BLaER1 treated with 17β-estradiol and CSF1 and Interleukin-3, amounts not matched to agents 10 nM and 100 nM (cell line): ENCODE measurements around the gene METTL5.

Experiments used
- H3K27ac ChIP-seq, 11 experiments: shearing (Covaris generic); formaldehyde crosslinking; 2 replicates each; pipeline ENCODE4 v1.8.1; 2022
- H3K27me3 ChIP-seq, 11 experiments: shearing (Covaris generic); formaldehyde crosslinking; 2 replicates each; pipeline ENCODE4 v1.8.1; 2022
- H3K36me3 ChIP-seq, 11 experiments: shearing (Covaris generic); formaldehyde crosslinking; 2 replicates each; pipeline ENCODE4 v1.8.1; 2022
- H3K4me1 ChIP-seq, 10 experiments: shearing (Covaris generic); formaldehyde crosslinking; 2 replicates each; pipeline ENCODE4 v1.8.1; 2022
- H3K4me2 ChIP-seq, 11 experiments: shearing (Covaris generic); formaldehyde crosslinking; 2 replicates each; pipeline ENCODE4 v1.8.1; 2022
- H3K4me3 ChIP-seq, 10 experiments: shearing (Covaris generic); formaldehyde crosslinking; 2 replicates each; pipeline ENCODE4 v1.8.1; 2022
- H3K9ac ChIP-seq, 11 experiments: shearing (Covaris generic); formaldehyde crosslinking; 2 replicates each; pipeline ENCODE4 v1.8.1; 2022
- H3K9me3 ChIP-seq, 11 experiments: shearing (Covaris generic); formaldehyde crosslinking; replicated peaks in 1 of 11; 2 replicates each; pipeline ENCODE4 v1.8.1; 2022
- H4K20me1 ChIP-seq, 11 experiments: shearing (Covaris generic); formaldehyde crosslinking; 2 replicates each; pipeline ENCODE4 v1.8.1; 2022
- Cebpa-rat ChIP-seq, 11 experiments: shearing (Covaris generic); IDR thresholded peaks; 2 replicates each; pipeline ENCODE4 v1.8.1; 2022

Gene METTL5

GRCh38 chr2:169803480-169803879 is 21.2 kb downstream of the METTL5 start:
- Histone ChIP-seq H4K20me1 (peaks cover 29 to 88% (median 68%) of the 10 kb centered on the region in 11 experiments; a peak in 20 of 22 replicates), H3K27ac (no peak overlapping the region), H3K27me3 (no peaks in the 10 kb centered on the region), H3K9ac (no peak overlapping the region), H3K4me2 (no peak overlapping the region), H3K36me3 (peaks cover 76 to 83% (median 78%) of the 10 kb centered on the region in 11 experiments), H3K9me3 (no peaks in the 10 kb centered on the region), H3K4me3 (no peak overlapping the region), H3K4me1 (peaks cover 12 to 23% (median 16%) of the 10 kb centered on the region in 10 experiments; a peak in 19 of 20 replicates)
- TF ChIP-seq Cebpa-rat (IDR thresholded peaks at IDR 0.05): no peak

- H3K9me3 ChIP-seq: no peaks in the 10 kb centered on the region
- H3K36me3 ChIP-seq: peaks cover 32 to 38% (median 33%) of the 10 kb centered on the region in 11 experiments
- H3K27me3 ChIP-seq: no peaks in the 10 kb centered on the region
- H3K4me3 ChIP-seq: peak within 1 kb of the TSS; percentile 78 to 95 (median 90)
- no peak for TF ChIP-seq Cebpa-rat (IDR thresholded peaks at IDR 0.05)
- peak within 1 kb of the TSS; percentile 85 to 95 (median 90) for H3K9ac ChIP-seq
- H3K4me2 ChIP-seq: peak within 1 kb of the TSS; percentile 71 to 93 (median 84)
- H3K27ac ChIP-seq: peak within 1 kb of the TSS; percentile 72 to 94 (median 87)
- peaks cover 20 to 52% (median 43%) of the 10 kb centered on the region in 11 experiments; a peak in 20 of 22 replicates for H4K20me1 ChIP-seq
- H3K4me1 ChIP-seq: peaks cover 12 to 23% (median 19%) of the 10 kb centered on the region in 10 experiments; a peak in 19 of 20 replicates
Measured at GRCh38 chr2:169798718-169799592, 25.8 kb downstream of the METTL5 start, which contains the start of gene SSB. Gene SSB (plus strand): TSS chr2:169798871. CDS start chr2:169800961, 2,090 bp downstream.

DNA sequence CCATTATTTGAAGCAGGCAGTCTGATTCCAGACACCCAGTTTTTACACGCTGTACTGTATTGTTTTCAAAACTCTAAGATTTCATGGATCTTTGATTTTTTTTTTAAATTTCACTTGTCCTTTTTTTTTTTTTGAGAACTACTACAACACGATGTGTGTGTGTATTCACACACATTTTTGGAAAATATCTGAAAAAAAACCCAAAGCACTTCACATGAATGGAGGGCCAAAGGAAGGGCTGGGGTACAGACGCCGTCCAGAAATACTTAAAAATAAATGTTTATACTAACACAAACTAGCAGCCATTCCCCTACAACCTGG is 26.3 kb downstream of the METTL5 start:
- Histone ChIP-seq H3K4me3 (peak overlapping the region; percentile 78 to 95 (median 90)), H3K27ac (peak overlapping the region; percentile 40 to 94 (median 87); a peak in 18 of 22 replicates), H4K20me1 (peaks cover 14 to 46% (median 37%) of the 10 kb centered on the region in 11 experiments; a peak in 20 of 22 replicates), H3K27me3 (no peaks in the 10 kb centered on the region), H3K9ac (peak overlapping the region; percentile 85 to 95 (median 90)), H3K4me2 (peak overlapping the region; percentile 71 to 93 (median 84)), H3K4me1 (peaks cover 12 to 23% (median 19%) of the 10 kb centered on the region in 10 experiments; a peak in 19 of 20 replicates), H3K9me3 (no peaks in the 10 kb centered on the region), H3K36me3 (peaks cover 26 to 32% (median 27%) of the 10 kb centered on the region in 11 experiments)
- no peak for TF ChIP-seq Cebpa-rat (IDR thresholded peaks at IDR 0.05)

- H3K9me3 ChIP-seq: no peaks in the 10 kb centered on the region
- H3K4me1 ChIP-seq: peaks cover 12 to 22% (median 19%) of the 10 kb centered on the region in 10 experiments; a peak in 19 of 20 replicates
- H3K36me3 ChIP-seq: peaks cover 18 to 24% (median 19%) of the 10 kb centered on the region in 11 experiments
- no peak overlapping the region for H3K4me3 ChIP-seq
- H4K20me1 ChIP-seq: peaks cover 8 to 38% (median 30%) of the 10 kb centered on the region in 11 experiments; a peak in 19 of 22 replicates
- no peak overlapping the region for H3K9ac ChIP-seq
- no peaks in the 10 kb centered on the region for H3K27me3 ChIP-seq
- H3K4me2 ChIP-seq: no peak overlapping the region
- H3K27ac ChIP-seq: no peak overlapping the region
- TF ChIP-seq Cebpa-rat (IDR thresholded peaks at IDR 0.05): no peak
Measured at GRCh38 chr2:169797601-169798000, 27.1 kb downstream of the METTL5 start.

GRCh38 chr2:169796441-169796840 is 28.3 kb downstream of the METTL5 start:
- Histone ChIP-seq H3K27me3 (no peaks in the 10 kb centered on the region), H3K4me3 (no peak overlapping the region), H4K20me1 (peaks cover 0 to 27% (median 18%) of the 10 kb centered on the region in 11 experiments; a peak in 18 of 22 replicates), H3K4me1 (peaks cover 7 to 15% (median 12%) of the 10 kb centered on the region in 10 experiments; a peak in 17 of 20 replicates), H3K9ac (no peak overlapping the region), H3K9me3 (no peaks in the 10 kb centered on the region), H3K36me3 (peaks cover 7 to 13% (median 8%) of the 10 kb centered on the region in 11 experiments; a peak in 21 of 22 replicates), H3K27ac (no peak overlapping the region), H3K4me2 (no peak overlapping the region)
- no peak for TF ChIP-seq Cebpa-rat (IDR thresholded peaks at IDR 0.05)

DNA sequence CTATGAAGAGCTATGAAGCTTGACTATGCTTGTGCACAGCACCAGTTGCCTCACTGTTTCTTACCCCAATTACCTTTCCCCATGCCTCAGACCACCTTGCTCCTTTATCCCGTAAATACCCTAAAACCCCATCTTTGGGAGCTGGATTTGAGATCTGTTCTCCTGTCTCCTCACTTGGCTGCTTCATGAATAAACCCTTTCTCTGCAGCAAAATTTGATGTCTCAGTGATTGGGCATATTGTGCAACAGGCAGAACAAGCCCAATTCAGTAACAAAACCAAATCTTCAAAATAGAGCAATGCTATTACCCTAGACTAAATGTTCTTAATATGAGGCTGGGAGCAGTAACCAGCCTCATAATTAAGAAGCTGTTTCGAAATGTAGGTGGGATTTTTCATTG is 29.5 kb downstream of the METTL5 start:
- peak in 1 of 11 experiments; percentile 42; a peak in 1 of 22 replicates for TF ChIP-seq Cebpa-rat (IDR thresholded peaks at IDR 0.05)
- H3K27me3 ChIP-seq: no peaks in the 10 kb centered on the region
- no peak overlapping the region for H3K27ac ChIP-seq
- H3K4me3 ChIP-seq: no peak overlapping the region
- no peak overlapping the region for H3K4me2 ChIP-seq
- no peak overlapping the region for H3K9ac ChIP-seq
- H3K9me3 ChIP-seq: no peaks in the 10 kb centered on the region
- peaks cover 2 to 9% (median 5%) of the 10 kb centered on the region in 10 experiments; a peak in 16 of 20 replicates for H3K4me1 ChIP-seq
- peaks cover 0 to 14% (median 8%) of the 10 kb centered on the region in 11 experiments; a peak in 15 of 22 replicates for H4K20me1 ChIP-seq
- peaks cover 0 to under 1% (median 0%) of the 10 kb centered on the region in 11 experiments; a peak in 2 of 22 replicates for H3K36me3 ChIP-seq

- H4K20me1 ChIP-seq: no peaks in the 10 kb centered on the region
- no peaks in the 10 kb centered on the region for H3K9me3 ChIP-seq
- H3K9ac ChIP-seq: no peak overlapping the region
- no peak for TF ChIP-seq Cebpa-rat (IDR thresholded peaks at IDR 0.05)
- no peak overlapping the region for H3K27ac ChIP-seq
- H3K4me2 ChIP-seq: no peak overlapping the region
- H3K4me3 ChIP-seq: no peak overlapping the region
- no peaks in the 10 kb centered on the region; a peak in 1 of 22 replicates for H3K27me3 ChIP-seq
- no peaks in the 10 kb centered on the region for H3K36me3 ChIP-seq
- no peaks in the 10 kb centered on the region for H3K4me1 ChIP-seq
Measured at GRCh38 chr2:169790581-169790980, 34.1 kb downstream of the METTL5 start.

GRCh38 chr2:169782513-169782912 is 42.2 kb downstream of the METTL5 start:
- H3K4me1 ChIP-seq: peaks cover 0 to 10% (median 0%) of the 10 kb centered on the region in 10 experiments; a peak in 4 of 20 replicates
- TF ChIP-seq Cebpa-rat (IDR thresholded peaks at IDR 0.05): no peak
- H3K36me3 ChIP-seq: no peaks in the 10 kb centered on the region
- H4K20me1 ChIP-seq: no peaks in the 10 kb centered on the region
- H3K27ac ChIP-seq: no peak overlapping the region
- H3K9ac ChIP-seq: no peak overlapping the region
- H3K9me3 ChIP-seq: no peaks in the 10 kb centered on the region
- no peak overlapping the region for H3K4me2 ChIP-seq
- H3K27me3 ChIP-seq: no peaks in the 10 kb centered on the region
- H3K4me3 ChIP-seq: no peak overlapping the region
